Bladder microvascular endothelial cell (primary cell): ENCODE data around the gene FCF1. TPM values are rescaled to one million over a fixed set of nuclear protein-coding genes. Genes with fewer than 3 reads are reported as not detected.

Source experiments
- total RNA-seq: library from RNA; depleted of rRNA; stranded (reverse); fragments of >200 nt; gene quantifications from 2 replicates; pipeline ENCODE4 v1.2.3, GENCODE V29; 2014

The FCF1 gene, protein sequence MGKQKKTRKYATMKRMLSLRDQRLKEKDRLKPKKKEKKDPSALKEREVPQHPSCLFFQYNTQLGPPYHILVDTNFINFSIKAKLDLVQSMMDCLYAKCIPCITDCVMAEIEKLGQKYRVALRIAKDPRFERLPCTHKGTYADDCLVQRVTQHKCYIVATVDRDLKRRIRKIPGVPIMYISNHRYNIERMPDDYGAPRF
- total RNA-seq = 12.8 and 33.0 TPM in 2 replicates

DNA sequence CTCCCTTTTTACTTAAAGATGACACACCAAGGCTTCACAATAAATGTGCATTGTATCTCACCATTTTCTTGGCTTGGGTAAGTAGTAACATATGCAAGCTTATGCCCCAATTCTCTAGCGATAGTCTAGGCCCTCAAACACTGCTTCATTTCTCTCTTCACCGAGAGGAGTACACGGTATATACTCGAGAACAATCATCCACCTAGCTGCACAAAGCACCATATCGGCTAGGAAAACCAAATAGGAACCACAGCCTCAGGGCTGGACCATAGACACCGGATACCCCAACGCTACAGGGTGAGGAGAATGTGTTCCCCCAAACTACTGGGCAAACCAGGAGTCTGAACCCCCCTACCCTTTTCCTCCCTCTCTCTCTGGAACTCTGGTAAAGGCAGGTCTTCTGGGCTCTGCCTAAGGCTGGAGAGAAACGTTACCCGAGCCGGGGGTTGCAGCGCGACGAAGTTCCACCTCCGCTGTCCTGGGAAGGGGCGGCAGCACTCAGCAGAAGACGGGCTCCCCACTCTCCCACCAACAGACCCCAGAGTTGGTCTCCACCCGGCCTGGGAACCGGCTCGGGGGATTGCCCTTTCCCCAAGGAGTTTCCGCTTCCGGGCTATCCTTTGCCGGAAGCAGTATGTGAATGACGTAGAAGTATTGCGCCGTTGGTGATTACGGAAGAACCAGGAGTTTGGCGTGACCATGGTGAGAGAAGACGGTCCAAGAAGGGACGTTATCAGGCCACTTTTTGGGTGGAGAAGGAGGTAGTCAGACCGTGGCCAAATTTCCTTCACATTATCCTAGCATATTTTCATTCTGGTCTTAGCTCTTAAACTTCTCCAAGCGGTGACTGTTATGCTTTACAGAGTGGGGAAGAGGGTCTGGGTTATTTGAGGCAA, at the start of gene FCF1, which contains the start of gene AREL1:
Gene FCF1 (plus strand): TSS at position 646 of the 896 bp plus-strand sequence. CDS start 54 bp downstream, at position 700.
Gene AREL1 (minus strand): TSS at position 582 of the 896 bp plus-strand sequence. CDS start 27,465 bp downstream, outside the sequence.

DNA sequence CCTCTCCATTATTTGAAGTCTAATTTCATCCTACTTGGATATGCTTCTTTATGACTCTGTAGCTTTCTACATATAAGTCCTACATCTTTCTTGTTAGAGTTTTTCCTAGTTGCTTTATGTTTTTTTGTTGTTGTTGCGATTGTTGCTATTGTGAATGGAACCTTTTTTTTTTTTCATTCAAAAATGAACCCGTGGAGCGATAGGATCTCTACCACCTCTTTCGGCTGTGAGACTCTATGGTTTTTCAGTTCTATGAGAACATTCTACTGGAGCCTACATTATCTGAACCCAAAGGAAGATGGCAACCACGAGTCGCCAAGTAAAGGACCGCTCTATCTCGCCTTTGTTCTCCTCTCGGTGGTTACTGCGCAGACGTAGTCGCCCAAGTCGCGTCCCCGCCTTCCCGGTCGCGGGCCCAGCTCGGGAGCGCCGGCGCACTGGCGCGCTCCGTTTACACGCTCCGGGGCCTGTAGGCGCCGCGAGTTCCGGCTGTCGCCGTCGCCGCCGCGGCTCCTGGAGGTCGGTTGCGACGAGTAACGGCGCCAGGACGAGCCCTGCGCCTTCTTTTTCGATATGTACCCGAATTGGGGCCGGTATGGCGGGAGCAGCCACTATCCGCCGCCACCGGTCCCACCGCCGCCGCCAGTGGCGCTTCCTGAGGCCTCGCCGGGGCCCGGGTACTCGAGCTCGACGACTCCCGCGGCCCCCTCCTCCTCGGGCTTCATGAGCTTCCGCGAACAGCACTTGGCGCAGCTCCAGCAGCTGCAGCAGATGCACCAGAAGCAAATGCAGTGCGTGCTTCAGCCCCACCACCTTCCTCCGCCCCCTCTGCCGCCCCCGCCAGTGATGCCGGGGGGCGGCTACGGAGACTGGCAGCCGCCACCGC, 50.2 kb downstream of the FCF1 start, which contains the start of gene YLPM1:
Gene YLPM1 (plus strand): TSS at position 400 of the 886 bp plus-strand sequence. CDS start 174 bp downstream, at position 574.

Other genes with a start within 250 kb of the FCF1 start
- gene NPC2, start 219.8 kb upstream of the FCF1 start, total RNA-seq = 239 and 247 TPM in 2 replicates
- 8.9 and 9.4 TPM in 2 replicates for gene ISCA2, start 219.4 kb upstream of the FCF1 start, total RNA-seq
- gene LTBP2, start 100.9 kb upstream of the FCF1 start, total RNA-seq = 114 and 133 TPM in 2 replicates
- 19.1 and 44.4 TPM in 2 replicates for gene AREL1, start 64 bp upstream of the FCF1 start, total RNA-seq
- gene YLPM1, start 50.2 kb downstream of the FCF1 start, total RNA-seq = 19.1 and 66.7 TPM in 2 replicates
- gene PROX2, start 163.0 kb downstream of the FCF1 start, total RNA-seq = not detected in 2 replicates
- 46.1 and 73.6 TPM in 2 replicates for gene DLST, start 168.8 kb downstream of the FCF1 start, total RNA-seq
- 7.0 and 15.9 TPM in 2 replicates for gene RPS6KL1, start 210.1 kb downstream of the FCF1 start, total RNA-seq
- gene PGF, start 242.5 kb downstream of the FCF1 start, total RNA-seq = 121 and 214 TPM in 2 replicates